Ishikawa (cell line): ENCODE measurements around the gene MYO7A.

Experiments used
- CEBPB ChIP-seq: IDR thresholded peaks from 2 replicates; pipeline ENCODE4 v1.6.1; 2012
- CREB1 ChIP-seq: IDR thresholded peaks from 2 replicates; pipeline ENCODE4 v1.6.1; 2012; ENCODE audit warnings: low read depth
- FOXM1 ChIP-seq: IDR thresholded peaks from 2 replicates; pipeline ENCODE4 v1.6.1; 2012; ENCODE audit warnings: low read depth, borderline replicate concordance
- RAD21 ChIP-seq: IDR thresholded peaks from 2 replicates; pipeline ENCODE4 v1.6.1; 2012; ENCODE audit warnings: low read depth
- TAF1 ChIP-seq: IDR thresholded peaks from 2 replicates; pipeline ENCODE4 v1.6.1; 2012; ENCODE audit warnings: low read depth, mild to moderate bottlenecking
- TEAD4 ChIP-seq: IDR thresholded peaks from 2 replicates; pipeline ENCODE4 v1.6.1; 2012

GRCh38 chr11:77107950-77108349 lies 20.1 kb upstream of the MYO7A start:
- no peak for TF ChIP-seq TAF1
- TF ChIP-seq CREB1, result no peak
- TF ChIP-seq TEAD4, result no peak
- no peak for TF ChIP-seq FOXM1
- TF ChIP-seq RAD21, result no peak
- no peak for TF ChIP-seq CEBPB
